GM18526 (cell line): ENCODE results near the gene HTR6.

ENCODE experiments used
- POLR2A ChIP-seq: IDR thresholded peaks from 3 replicates; pipeline ENCODE4 v1.6.1; 2011; ENCODE audit not compliant: insufficient read length; ENCODE audit errors: extremely low read depth

HTR6 gene

DNA sequence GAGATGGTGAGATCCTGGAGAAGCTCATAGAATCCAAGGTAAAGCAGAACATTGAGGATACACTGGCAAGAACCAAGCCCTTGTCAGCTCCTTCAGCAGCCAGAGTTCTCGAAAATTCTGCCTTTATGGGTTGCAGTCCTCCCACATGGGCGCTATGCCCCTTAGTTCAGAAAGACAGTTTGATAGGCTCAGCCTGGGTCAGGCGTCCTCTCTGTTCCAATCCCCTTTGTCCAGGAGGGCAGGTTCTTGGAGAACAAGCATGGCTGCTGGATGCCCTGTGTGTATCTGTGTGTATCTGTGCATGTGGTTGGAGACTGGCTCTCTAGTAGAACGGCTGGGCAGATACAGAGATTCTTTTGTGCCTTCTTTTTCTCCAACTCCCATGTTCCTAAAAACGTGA is 28.6 kb upstream of the HTR6 start:
- no peak for TF ChIP-seq POLR2A

DNA sequence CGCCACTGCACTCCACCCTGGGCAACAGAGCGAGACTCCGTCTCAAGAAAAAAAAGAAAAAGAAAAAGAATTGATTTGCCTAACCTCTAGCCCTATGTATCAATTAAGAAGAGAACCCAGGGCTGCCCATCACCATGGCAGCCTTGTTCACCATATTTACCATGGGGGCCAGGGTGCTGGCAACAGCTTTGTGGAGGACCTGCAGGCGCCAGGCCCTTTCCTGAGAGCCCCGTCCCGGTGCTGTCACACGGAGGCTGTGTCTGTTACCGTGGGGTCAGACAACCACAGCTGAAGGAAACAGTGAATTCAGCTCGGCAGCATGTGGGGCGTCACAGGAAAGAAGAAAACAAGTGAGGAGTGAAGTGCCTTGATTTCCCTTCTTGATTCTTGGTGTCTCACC is 27.1 kb upstream of the HTR6 start:
- no peak for TF ChIP-seq POLR2A

DNA sequence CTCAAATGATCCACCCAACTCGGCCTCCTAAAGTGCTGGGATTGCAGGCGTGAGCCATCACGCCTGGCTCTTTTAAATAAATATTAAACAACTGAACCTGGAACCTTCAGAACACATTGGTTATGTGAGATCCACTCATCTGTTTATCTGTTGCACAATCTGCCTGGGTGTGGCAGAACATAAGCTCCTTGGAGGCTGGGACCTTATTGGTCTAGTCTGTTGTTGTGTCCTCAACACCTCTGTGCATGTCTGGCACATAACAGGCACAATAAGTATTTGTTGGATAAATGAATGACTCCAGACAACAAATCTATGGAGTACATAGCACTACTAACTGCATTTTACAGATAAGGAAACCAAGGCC is 24.7 kb upstream of the HTR6 start:
- no peak for TF ChIP-seq POLR2A

DNA sequence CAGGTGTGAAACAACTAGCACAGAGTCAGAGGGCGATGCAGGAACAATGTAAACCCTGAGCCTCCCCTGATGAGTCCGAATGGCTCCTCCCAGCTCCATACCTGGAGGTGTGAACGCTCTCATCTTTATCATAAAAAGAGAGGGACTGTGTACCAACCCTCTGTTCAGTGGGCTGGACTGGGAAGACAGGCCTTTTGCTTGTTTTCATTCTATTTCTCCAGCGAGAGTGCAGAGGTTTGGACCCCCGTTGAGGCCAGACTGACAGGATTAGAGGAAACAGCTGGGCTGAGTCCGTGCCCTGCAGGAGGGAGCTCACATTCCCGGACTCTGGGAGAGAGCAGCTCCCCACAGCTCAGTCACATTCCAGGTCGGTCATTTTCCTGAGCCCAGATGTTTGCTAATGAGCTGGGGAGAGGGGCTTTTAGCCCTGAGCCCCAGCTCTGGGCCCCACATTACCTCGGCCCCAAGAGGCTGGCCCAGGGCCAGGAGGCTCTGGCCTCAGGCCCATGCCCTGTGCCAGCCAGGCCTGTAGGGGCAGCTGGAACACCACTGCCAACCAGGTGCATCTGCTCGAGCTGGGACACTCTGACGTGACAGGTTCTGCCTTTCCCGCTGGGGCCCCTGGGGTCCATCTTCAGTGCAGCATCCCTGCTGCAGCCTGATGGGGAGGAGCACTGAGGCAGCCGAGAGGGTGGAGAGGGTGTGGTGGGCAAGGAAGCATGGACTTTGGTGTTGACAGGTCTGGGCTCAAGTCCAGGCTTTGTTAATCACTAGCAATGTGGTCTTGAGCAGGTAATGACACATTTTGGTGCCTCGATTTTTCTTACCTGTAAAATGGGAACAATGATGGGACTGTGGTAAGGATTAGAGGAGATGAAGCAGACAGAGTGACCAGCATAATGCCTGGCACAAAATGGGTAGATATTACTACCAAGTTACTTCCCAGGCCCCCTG is 24.0 kb upstream of the HTR6 start:
- TF ChIP-seq POLR2A = no peak

DNA sequence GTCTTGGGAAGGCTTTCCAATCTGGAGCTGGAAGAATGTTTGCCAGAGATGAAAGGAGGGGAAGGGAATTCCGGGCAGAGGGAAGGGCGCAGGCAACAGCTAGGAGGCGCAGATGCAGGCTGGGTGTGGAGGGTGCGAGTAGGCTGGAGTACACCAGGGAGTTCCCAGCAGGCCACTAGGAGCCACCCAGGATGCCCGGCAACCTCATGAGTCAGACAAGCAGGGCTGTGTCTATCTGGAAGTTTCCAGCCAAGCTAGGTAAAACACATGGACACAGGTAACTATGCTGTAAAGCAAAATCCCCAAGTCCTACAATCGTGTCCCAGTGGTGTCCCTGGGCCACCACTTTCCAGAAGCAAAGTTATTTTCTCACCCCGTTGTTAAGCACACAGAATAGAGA is 21.6 kb upstream of the HTR6 start:
- TF ChIP-seq POLR2A = no peak

DNA sequence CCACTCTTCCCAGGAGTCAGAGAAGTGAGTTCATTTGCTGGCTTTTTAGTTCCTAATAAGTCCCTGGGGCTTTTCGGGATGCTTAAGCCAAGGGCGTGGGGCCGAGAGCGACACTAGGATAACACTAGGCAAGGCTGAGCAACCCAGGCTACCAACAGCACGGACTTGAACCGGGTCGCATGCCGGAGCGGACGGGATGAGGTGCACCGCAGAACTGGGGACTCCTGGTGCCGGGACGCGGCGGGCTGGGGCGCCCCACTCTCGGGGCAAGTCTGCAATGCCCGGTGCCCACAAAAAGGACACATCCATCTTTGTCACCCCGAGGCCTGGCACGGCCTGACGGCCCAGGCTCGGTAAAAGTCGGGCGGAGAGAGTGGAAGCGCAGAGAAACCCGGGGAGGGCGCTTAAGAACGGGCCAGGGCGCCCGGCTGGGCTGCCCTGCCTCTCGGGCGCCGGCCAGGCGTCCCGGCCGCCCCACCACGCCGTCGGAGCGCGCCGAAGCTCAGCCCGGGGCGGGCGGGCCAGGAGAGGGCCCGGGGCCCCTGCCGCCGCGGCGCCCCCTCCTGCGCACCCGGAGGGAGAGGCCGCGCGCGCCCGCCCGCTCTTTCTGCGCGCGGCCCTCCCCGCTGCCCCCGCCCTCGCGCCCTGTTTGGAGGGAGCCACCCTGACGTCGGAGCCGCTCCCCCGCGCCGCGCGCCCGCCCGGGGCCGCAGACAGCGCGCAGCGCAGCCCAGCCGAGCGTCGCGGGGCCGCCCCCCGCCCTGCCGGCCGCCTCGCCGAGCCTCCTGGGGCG is 20.9 kb upstream of the HTR6 start, which contains the start of gene NBL1:
Gene NBL1 (plus strand): TSS at position 710 of the 793 bp plus-strand sequence. CDS start 10,720 bp downstream, outside the sequence.
- no peak for TF ChIP-seq POLR2A

DNA sequence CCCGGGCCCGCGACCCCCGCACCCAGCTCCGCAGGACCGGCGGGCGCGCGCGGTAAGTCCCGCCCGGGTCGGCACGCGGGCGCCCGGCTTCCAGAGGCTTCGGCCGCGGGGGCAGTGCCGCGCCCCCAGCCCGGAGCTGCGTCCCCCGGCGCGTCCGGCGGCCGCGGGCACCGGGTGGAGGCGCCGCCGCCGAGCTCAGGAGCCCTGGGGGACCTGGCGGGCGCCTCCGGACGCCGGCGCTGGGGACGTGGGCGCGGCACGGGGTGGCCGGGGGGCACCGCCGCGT is 20.3 kb upstream of the HTR6 start:
- no peak for TF ChIP-seq POLR2A

DNA sequence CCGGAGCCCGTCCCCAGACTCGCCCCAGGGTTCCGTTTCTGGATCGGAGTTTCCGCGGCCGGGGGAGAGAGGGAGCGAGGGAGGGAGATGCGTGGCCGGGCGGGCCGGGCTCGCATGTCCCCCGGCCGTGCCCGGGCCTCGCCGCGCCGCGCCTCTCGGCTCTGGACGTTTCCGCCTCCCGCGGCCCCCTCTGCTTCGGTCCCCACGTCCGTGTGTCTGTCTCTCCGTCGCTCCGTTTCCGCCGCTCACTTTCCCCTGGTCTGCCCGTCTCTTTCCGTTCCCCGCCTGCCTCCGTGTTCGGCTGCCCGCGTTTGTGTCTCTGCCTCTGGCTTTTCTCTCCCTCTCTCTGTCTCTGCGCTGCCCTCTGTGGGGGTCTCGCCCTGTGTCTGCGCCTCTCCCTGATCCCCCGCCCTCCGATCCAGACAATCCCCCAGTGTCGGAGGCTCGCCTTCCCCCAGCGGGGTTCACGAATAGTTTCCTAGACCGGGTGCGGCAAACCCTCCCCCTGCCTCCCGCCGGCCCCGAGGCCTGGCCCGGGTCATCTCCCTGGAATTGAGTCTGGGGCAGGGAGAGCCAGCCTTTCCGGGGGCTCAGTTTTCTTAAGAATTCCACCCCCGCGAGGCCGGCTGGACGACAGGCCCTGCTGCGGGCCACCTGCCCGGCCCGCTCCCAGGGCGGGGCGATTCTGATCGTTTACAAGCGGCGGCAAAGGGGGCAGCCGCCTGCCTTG is 19.8 kb upstream of the HTR6 start:
- no peak for TF ChIP-seq POLR2A

DNA sequence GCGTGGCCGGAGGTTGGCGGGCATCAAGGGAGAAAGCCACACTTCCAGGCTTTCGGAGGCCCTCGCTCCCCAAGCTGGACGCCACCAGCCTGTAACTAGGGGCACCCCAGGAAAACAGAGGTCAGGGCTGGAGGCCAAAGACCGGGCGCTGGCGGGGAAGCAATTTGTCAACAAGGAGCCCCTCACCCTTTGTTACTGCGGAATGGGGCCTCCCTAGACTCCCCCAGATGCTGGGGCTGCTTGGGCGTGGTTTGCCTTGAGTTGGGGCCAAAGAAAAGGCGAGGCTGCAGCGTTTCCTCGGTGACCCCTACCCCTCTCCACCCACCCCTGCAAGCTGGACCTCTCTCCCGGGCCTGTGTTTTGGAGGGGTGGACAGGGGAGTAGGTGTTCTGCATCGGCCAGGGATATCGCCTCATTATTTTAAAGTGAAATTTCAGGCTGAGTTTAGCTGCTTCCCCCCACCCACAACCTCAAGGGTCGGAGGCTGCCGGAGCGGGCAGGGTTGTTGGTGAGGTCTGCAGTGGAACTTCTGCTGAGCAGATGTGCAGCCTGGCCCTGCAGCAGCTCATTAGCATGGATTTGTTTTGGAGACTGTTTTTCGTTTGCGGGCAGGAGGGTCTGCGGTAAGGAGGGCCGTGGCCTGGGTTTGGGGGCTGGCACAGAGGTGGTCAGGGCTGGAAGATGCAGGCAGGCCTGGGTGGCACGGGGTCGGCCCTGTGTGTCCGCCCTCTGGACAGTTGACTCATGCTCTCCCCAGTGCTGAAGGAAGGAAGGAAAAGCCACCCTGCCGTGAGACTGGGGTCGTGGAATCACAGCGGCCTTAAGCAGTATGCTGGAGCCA is 19.0 kb upstream of the HTR6 start:
- no peak for TF ChIP-seq POLR2A

DNA sequence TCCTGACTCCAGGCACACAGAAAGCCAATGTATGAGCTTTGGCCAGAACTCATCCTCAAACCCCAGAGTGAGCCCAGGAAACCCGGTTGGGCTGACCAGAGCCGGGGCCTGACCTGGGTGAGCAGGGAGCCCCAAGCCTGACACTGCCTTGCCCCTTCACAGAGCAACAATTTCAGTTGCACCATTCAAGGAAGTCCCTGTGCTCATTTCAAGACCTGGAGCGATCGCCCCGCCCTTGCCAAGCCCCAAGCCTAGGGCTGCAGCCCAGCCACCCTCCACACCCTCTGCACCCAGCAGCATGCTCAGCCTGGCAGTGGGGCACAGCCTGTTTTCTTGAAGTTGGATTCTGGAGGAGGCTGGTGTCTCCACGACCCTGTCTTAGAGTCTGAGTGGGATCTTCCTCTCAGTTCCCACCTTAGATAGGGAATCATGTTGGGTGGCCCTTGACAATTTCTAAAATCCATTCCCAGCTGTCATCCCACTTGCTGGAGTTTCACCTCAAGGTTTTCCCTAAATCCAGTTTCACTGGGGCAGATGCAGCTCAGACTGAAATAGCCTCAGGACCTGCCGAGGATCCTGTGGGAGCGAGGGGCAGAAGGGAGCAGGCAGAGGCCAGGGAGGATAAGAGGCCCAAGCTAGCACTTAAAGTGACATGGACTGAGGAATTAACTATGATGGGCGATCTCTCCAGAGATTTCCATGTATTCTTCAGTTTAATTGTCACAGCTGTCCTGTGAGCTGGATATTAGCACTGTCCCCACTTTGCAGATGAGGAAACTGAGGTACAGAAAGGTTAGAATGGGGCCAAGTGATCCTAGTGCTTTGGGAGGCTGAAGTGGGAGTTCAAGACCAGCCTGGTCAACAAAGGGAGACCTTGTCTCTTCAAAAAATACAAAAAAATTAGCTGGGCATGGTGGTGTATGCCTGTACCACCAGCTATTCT is 18.0 kb upstream of the HTR6 start:
- TF ChIP-seq POLR2A = no peak

DNA sequence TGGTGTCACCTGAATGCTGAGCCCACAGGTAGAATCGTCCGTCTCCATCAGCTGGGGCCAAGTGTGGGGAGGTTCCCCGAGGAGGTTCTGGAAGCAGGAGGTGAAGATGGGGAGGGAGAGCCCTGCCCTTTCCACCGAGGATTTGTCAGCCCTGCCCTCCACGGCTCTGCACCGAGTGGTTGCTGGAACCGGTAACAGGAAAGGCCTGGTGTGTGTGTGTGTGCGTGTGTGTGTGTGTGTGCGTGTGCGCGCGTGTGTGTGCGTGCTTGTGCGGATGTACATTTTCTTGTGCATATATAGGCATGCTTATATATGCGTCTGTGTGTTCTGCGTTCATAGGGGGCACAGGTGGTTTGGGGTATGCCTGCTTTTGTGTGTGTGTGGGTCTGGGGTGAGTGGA is 17.0 kb upstream of the HTR6 start:
- no peak for TF ChIP-seq POLR2A

DNA sequence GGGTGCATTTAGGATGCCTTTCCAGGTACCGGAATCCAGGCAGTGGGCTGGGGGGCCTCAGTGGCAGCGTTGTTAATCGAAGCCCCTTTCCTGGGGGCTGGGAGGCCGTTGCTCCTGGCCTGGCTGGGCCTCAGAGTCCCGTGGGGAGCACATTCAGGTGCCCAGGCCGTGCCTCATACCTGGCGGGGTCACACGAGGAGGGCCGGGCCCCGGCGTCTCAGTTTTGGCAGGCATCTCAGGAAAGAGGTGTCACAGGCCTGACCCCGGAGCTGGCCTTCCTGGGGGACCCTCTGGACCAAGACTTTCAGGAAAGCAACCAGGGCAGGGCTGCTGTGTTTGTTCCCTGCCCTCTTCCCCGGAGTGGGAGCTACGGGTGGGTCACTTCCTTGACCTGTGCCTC is 16.4 kb upstream of the HTR6 start:
- TF ChIP-seq POLR2A = no peak

DNA sequence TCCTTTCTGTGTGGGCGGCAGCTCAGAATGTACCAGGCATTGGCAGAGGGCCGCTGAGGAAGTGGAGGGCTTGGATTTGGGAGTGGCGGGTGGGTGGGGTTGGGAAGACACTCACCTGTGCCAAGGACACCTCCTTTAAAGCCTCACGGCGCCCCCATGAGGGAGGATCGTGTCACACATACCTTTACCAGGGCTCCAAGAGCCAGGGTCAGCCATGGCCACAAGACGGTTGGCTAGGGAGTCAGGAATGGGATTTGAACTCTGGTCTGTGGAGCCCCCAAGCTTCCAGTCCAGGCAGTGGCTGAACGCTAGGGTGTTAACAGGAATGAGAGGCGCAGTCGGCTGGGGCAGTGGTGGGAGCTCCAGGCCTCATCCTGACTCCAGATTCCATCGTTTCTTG is 16.0 kb upstream of the HTR6 start:
- no peak for TF ChIP-seq POLR2A
